Small intestine (tissue), 7 donors: ENCODE measurements around the gene ACVR1. TPM values are rescaled to one million over a fixed set of nuclear protein-coding genes. Genes with fewer than 3 reads are reported as not detected.

Experiments used
- DNase-seq, 2 donors: peaks; one replicate each; pipeline versions ENCODE4 v3.0.0 to v3.0.0-alpha.2; 2013
- FAIRE-seq: peaks from 2 replicates; lab custom pipeline; 2012; peaks lifted over from hg19 to GRCh38; lab: Jason Lieb, UNC
- H3K27ac ChIP-seq, 3 donors: one replicate each; pipeline ENCODE4 v1.5.1; 2013; ENCODE audit warnings: low read length in 2 of 3, mild to moderate bottlenecking in 2 of 3, control low read depth in 1 of 3, inconsistent platforms in 1 of 3, low read depth in 1 of 3, moderate library complexity in 1 of 3
- H3K27me3 ChIP-seq, 3 donors: one replicate each; pipeline ENCODE4 v1.6.1; 2013; ENCODE audit warnings: low read length in 3 of 3, inconsistent platforms in 1 of 3; ENCODE audit not compliant: control insufficient read depth in 3 of 3, insufficient read depth in 3 of 3
- H3K36me3 ChIP-seq, 3 donors: one replicate each; pipeline ENCODE4 v1.6.1; 2013; ENCODE audit warnings: low read length in 3 of 3, inconsistent platforms in 1 of 3, low read depth in 1 of 3, mild to moderate bottlenecking in 1 of 3, moderate library complexity in 1 of 3; ENCODE audit not compliant: control insufficient read depth in 3 of 3, insufficient read depth in 2 of 3
- H3K4me1 ChIP-seq, 3 donors: one replicate each; pipeline ENCODE4 v1.6.1; 2013; ENCODE audit warnings: low read length in 2 of 3, inconsistent platforms in 1 of 3, low read depth in 1 of 3, mild to moderate bottlenecking in 1 of 3, moderate library complexity in 1 of 3; ENCODE audit not compliant: control insufficient read depth in 3 of 3, insufficient read depth in 2 of 3
- H3K4me3 ChIP-seq, 3 donors: one replicate each; pipeline ENCODE4 v1.5.1; 2013; ENCODE audit warnings: low read length in 3 of 3, control low read depth in 1 of 3, inconsistent platforms in 1 of 3, low read depth in 1 of 3, mild to moderate bottlenecking in 1 of 3, moderate library complexity in 1 of 3
- H3K9me3 ChIP-seq, 2 donors: one replicate each; pipeline ENCODE4 v1.6.1; 2013; ENCODE audit warnings: low read depth in 1 of 2, low read length in 1 of 2; ENCODE audit not compliant: control insufficient read depth in 2 of 2, insufficient read depth in 1 of 2
- WGBS, 3 donors: extraction: QIAGEN DNeasy Blood & Tissue Kit; methylation state at CpG; one replicate each; pipeline ENCODE4 v1.1.7; 2013; 5-methylcytosine and 5-hydroxymethylcytosine counted together
- polyA plus RNA-seq, 4 donors: library from polyadenylated mRNA; stranded (reverse) in 3 of 4; unstranded in 1 of 4; fragments of 200-250 nt in 3 of 4; fragments of 120-200 nt in 1 of 4; gene quantifications; one replicate each; pipeline versions ENCODE4 v1.2.1 to v1.2.3, GENCODE V29; 2013
- donor health status: healthy with polysubstance abuse.
- donor health status: control.
- donor health status: control.
- donor health status: Bipolar disorder and iron deficiency.
- donor health status: healthy.

ACVR1 gene
- polyA plus RNA-seq, 4 donors, result 2.2 to 19.6 (median 8.4) TPM

GRCh38 chr2:157899125-157899839 is 23.2 kb upstream of the ACVR1 start:
- FAIRE-seq (no peak), DNase-seq (no peak)
- no peaks in the 10 kb centered on the region for H3K27me3 ChIP-seq
- H3K9me3 ChIP-seq, result no peaks in the 10 kb centered on the region
- 61 to 78% (median 62%) methylated on average over 7 of the region's 7 CpGs for WGBS, 3 donors
- H3K4me3 ChIP-seq, result no peak overlapping the region
- H3K36me3 ChIP-seq, result no peaks in the 10 kb centered on the region
- H3K4me1 ChIP-seq, result peaks cover 0 to 8% (median 3%) of the 10 kb centered on the region in 3 donors
- H3K27ac ChIP-seq, result peak overlapping the region in 2 of 3 donors; percentile 53 to 83

DNA sequence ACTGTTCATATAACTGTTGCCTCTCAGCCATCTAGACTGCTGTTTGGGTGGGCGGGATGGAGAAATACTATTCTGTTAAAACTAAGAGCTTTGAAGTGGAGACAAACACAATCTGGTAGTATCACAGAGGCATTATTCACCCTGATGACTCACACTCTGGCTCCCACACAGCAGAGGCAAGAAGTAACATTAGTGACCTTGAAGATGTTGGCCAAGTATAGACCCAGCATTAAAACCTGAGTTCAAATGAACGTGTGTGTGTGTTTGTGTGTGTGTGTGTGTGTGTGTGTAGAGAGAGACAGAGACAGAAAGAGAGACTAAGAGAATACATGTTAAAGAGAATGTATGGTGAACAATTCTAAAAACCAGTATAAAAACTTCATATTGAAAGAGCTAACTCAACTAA is 22.5 kb upstream of the ACVR1 start:
- H3K27me3 ChIP-seq, result no peaks in the 10 kb centered on the region
- H3K36me3 ChIP-seq, result no peaks in the 10 kb centered on the region
- WGBS, 3 donors, result 24 to 41% (median 25%) methylated on average over 2 of the region's 2 CpGs
- no peak overlapping the region for H3K4me3 ChIP-seq
- peak overlapping the region in 2 of 3 donors; percentile 46 to 57 for H3K27ac ChIP-seq
- H3K9me3 ChIP-seq, result no peaks in the 10 kb centered on the region
- peak; percentile 28 to 57 for DNase-seq
- no peak for FAIRE-seq
- peaks cover 0 to 8% (median 3%) of the 10 kb centered on the region in 3 donors for H3K4me1 ChIP-seq

DNA sequence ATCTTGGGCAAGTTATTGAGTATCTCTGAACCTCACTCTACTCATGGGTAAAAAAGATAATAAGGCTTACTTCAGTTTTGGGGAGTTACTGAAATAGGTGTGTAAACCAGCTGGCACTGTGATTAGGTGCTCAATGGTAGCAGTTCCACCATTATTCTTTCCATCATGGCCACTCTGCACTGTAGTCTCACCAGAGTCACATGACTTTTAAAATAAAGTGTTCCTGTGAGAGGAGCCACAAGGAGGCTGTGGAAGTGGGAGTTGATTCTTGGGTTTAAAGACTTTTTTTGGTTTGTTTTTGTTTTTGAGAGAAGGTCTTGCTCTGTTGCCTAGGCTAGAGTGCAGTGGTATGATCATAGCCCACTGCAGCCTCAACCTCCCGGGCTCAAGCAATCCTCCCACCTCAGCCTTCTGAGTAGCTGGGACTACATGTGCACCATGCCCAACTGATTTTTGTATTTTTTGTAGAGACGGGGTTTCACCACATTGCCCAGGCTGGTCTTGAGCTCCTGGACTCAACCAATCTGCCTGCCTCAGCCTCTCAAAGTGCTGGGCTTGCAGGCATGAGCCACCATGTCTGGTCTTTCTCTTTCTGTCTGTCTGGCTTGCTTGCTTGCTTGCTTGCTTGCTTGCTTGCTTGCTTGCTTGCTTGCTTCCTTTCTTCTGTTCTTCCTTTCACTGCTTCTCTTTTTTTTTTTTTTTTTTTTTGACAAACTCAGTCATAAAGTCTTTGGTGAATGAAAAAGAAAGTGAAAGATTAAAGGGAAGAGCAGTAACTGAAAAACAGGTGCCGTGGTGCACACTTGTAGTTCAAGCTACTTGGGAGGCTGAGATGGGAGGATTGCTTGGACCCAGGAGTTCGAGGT is 21.2 kb upstream of the ACVR1 start:
- Histone ChIP-seq H3K9me3 (no peaks in the 10 kb centered on the region), H3K27me3 (no peaks in the 10 kb centered on the region), H3K27ac (peak overlapping the region in 1 of 3 donors; percentile 69), H3K36me3 (no peaks in the 10 kb centered on the region), H3K4me1 (peaks cover 0 to 8% (median 3%) of the 10 kb centered on the region in 3 donors), H3K4me3 (no peak overlapping the region)
- FAIRE-seq (no peak), DNase-seq (peak; percentile 15 to 70)
- WGBS, 3 donors, result 40 to 60% (median 44%) methylated on average over 4 of the region's 4 CpGs

GRCh38 chr2:157895531-157895930 is 19.4 kb upstream of the ACVR1 start:
- H3K36me3 ChIP-seq, result no peaks in the 10 kb centered on the region
- WGBS, 3 donors, result 83 to 85% (median 83%) methylated on average over 2 of the region's 2 CpGs
- no peak for FAIRE-seq

DNA sequence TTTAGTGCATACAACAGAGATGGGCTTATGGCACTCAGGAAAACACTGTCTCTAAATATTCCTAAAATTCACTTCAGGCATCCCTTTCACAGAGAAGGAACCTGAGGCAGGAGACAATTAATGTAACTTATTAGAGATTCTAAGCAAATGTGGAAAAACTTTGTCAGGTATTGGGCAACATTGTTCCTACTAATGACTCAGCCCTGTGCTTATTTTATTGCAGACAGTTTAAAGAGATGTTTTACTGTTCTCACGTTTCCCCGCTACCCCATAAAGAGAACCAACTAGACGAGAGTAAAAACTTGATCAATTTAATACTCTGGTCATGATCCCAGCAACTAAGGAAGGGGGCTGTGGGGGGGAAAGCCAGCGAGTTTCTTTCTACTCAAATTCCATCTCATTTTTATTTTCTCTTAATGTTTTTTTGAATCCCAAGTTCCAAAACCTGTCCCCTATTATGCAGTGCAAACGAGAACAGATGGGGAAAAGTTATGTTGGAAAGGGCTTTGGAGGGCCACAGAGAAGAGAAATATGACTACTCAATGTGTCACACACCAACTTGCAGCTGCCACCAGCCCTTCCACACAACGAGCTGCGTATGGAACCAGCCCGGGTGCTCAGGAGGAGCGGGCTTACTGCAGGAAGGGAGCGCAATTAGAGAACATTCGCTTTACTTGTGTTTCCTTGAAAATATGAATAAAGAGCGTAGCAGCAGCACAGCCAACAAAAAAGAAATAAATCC is 18.7 kb upstream of the ACVR1 start:
- no peaks in the 10 kb centered on the region for H3K9me3 ChIP-seq
- H3K36me3 ChIP-seq, result no peaks in the 10 kb centered on the region
- no peaks in the 10 kb centered on the region for H3K27me3 ChIP-seq
- no peak overlapping the region for H3K4me3 ChIP-seq
- FAIRE-seq (no peak), DNase-seq (peak in 1 of 2 donors; percentile 34)
- WGBS, 3 donors, result 86 to 91% (median 89%) methylated on average over 12 of the region's 12 CpGs
- peaks cover 0 to 8% (median 3%) of the 10 kb centered on the region in 3 donors for H3K4me1 ChIP-seq
- no peak overlapping the region for H3K27ac ChIP-seq

More at GRCh38 chr2:157895531-157895930, 19.4 kb upstream of the ACVR1 start:
- Histone ChIP-seq H3K4me1 (peaks cover 0 to 8% (median 3%) of the 10 kb centered on the region in 3 donors), H3K4me3 (no peak overlapping the region), H3K27ac (no peak overlapping the region), H3K27me3 (no peaks in the 10 kb centered on the region), H3K9me3 (no peaks in the 10 kb centered on the region)
- DNase-seq, result no peak

GRCh38 chr2:157893611-157894010 is 17.5 kb upstream of the ACVR1 start:
- no peaks in the 10 kb centered on the region for H3K9me3 ChIP-seq
- H3K4me3 ChIP-seq, result no peak overlapping the region
- no peaks in the 10 kb centered on the region for H3K27me3 ChIP-seq
- 65 to 85% (median 79%) methylated on average over 4 of the region's 4 CpGs for WGBS, 3 donors
- DNase-seq, result no peak
- peaks cover 0 to 3% (median 3%) of the 10 kb centered on the region in 3 donors for H3K4me1 ChIP-seq
- FAIRE-seq, result no peak
- no peaks in the 10 kb centered on the region for H3K36me3 ChIP-seq
- no peak overlapping the region for H3K27ac ChIP-seq

DNA sequence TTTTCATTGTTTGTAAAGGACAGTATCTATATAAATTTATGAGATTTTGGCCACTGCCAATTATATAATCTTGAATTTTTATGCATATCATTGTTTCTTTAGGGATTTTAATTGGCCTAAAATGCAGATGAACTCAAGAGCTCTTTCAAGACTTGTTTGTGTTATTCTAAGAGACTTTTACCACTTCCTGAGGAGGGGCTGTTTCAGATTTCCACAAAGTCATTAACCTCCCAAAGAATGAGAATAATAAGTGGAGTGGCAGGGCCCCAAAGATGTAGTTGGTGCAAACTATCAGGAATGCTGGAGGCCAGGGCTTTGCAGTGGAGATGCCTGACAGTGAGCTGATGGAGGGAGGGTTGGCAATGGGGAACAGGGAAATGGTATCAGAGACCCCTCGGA is 15.5 kb upstream of the ACVR1 start:
- Histone ChIP-seq H3K27me3 (no peaks in the 10 kb centered on the region), H3K27ac (no peak overlapping the region), H3K9me3 (no peaks in the 10 kb centered on the region), H3K4me3 (no peak overlapping the region), H3K4me1 (no peaks in the 10 kb centered on the region), H3K36me3 (no peaks in the 10 kb centered on the region)
- FAIRE-seq (no peak), DNase-seq (no peak)
- 84 to 96% (median 96%) methylated on average over 1 of the region's 1 CpG for WGBS, 3 donors
